Right forelimb (tissue), 1 donor: ENCODE measurements around the gene RPH3AL.
"Not testable (repeated sequence)": the region's sequence is repeated elsewhere in the genome, so short reads cannot be mapped to it uniquely, and the experiment has no call there.

Experiments
- DNase-seq: peaks from one replicate; pipeline ENCODE4 v3.0.0-alpha.2; 2018

RPH3AL gene

GRCh38 chr17:234163-234993, 118.2 kb downstream of the RPH3AL start:
- not testable (repeated sequence) for DNase-seq

- no peak for DNase-seq
Measured at GRCh38 chr17:233473-233941, 119.1 kb downstream of the RPH3AL start.

- no peak for DNase-seq
Measured at GRCh38 chr17:231966-232807, 120.4 kb downstream of the RPH3AL start.

GRCh38 chr17:231191-231965, 121.2 kb downstream of the RPH3AL start:
- DNase-seq, result no peak

GRCh38 chr17:230395-230770, 122.2 kb downstream of the RPH3AL start:
- DNase-seq, result no peak

- no peak for DNase-seq
Measured at GRCh38 chr17:229709-230394, 122.8 kb downstream of the RPH3AL start.

- no peak for DNase-seq
Measured at GRCh38 chr17:228951-229708, 123.5 kb downstream of the RPH3AL start.

GRCh38 chr17:227946-228615, 124.5 kb downstream of the RPH3AL start:
- DNase-seq, result no peak

- DNase-seq, result peak; percentile 72
Measured at GRCh38 chr17:227078-227945, 125.3 kb downstream of the RPH3AL start.

GRCh38 chr17:226108-227077, 126.2 kb downstream of the RPH3AL start:
- no peak for DNase-seq

GRCh38 chr17:225551-225950, 127.1 kb downstream of the RPH3AL start:
- DNase-seq, result no peak

- DNase-seq, result not testable (repeated sequence)
Measured at GRCh38 chr17:224576-224975, 128.0 kb downstream of the RPH3AL start.

- no peak for DNase-seq
Measured at GRCh38 chr17:223723-224471, 128.7 kb downstream of the RPH3AL start.

GRCh38 chr17:222172-222571, 130.4 kb downstream of the RPH3AL start:
- peak; percentile 64 for DNase-seq

GRCh38 chr17:219696-220095, 132.9 kb downstream of the RPH3AL start:
- DNase-seq, result no peak

- DNase-seq, result no peak
Measured at GRCh38 chr17:218432-219110, 134.0 kb downstream of the RPH3AL start.

- no peak for DNase-seq
Measured at GRCh38 chr17:216625-217024, 136.0 kb downstream of the RPH3AL start.
